Muscle of back (tissue), 13 donors: ENCODE results near the gene OR5I1. TPM values are rescaled to one million over a fixed set of nuclear protein-coding genes. Genes with fewer than 3 reads are reported as not detected.
A peak's percentile ranks its signal among the peaks of the same experiment; 100 is the strongest.
"Not testable (repeated sequence)": the region's sequence is repeated elsewhere in the genome, so short reads cannot be mapped to it uniquely, and the experiment has no call there.

Source experiments
- DNase-seq, 3 donors: peaks; one replicate each; pipeline versions ENCODE4 v3.0.0 to v3.0.0-alpha.2; 2013
- long read RNA-seq, 9 donors: transcript quantifications; one replicate each; lab custom pipeline, GENCODE V29; 2026
- polyA plus RNA-seq, 10 donors: library from polyadenylated mRNA; unstranded; fragments of 120-200 nt; gene quantifications; one replicate each; pipeline ENCODE4 v1.2.1, GENCODE V29; 2013; ENCODE audit not compliant: insufficient read length in 10 of 10

OR5I1 gene
- not detected for polyA plus RNA-seq
- long read RNA-seq, donor 1, result 0 reads
- long read RNA-seq, donor 2, result 0 reads
- long read RNA-seq, donor 3, result 0 reads
- long read RNA-seq, donor 4, result 0 reads
- long read RNA-seq, donor 5, result 0 reads
- long read RNA-seq, donor 6, result 0 reads
- long read RNA-seq, donor 7, result 0 reads
- long read RNA-seq, donor 8, result 0 reads
- long read RNA-seq, donor 9, result 0 reads

DNA sequence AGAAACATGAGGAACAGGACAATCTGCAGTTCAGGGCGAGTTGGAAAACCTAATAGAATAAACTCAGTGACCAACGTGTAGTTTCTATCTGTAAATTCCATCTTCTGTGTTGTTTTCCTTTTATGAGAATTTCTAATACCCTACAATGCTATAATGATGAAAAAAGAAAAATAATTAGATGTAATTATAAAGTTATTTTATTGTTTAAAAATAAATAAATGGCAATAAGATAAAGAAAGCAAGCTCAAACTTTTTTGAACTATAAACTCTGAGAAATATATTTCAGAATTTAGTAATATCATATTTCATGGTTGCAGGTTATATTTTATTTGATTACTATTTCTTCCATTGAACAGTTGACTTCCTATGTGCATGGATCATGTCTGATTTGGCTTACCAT, at the start of gene OR5I1:
OR5I1 (minus strand) TSS at position 101 of the 400 bp plus-strand sequence; CDS start at position 101, 0 bp downstream.
- no peak for DNase-seq

DNA sequence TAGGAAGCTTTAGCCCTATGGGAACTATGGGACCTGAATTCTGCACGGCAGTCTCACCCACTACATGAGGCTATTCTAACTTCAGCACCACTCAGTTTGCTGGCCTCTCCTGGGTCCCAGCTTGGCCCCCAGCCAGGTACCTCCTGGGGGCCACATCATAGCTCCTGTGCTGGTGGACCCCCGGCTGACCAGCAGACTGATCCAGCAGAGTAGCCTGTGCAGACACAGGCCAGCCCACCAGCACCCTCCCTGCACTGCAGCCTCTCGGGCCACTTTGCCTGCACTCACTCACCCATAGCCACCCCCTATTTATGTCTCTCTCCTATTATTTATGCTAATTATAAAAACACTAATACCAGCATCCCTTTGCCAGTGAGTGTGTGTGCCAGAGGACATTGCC, 34.7 kb upstream of the OR5I1 start:
- no peak for DNase-seq

DNA sequence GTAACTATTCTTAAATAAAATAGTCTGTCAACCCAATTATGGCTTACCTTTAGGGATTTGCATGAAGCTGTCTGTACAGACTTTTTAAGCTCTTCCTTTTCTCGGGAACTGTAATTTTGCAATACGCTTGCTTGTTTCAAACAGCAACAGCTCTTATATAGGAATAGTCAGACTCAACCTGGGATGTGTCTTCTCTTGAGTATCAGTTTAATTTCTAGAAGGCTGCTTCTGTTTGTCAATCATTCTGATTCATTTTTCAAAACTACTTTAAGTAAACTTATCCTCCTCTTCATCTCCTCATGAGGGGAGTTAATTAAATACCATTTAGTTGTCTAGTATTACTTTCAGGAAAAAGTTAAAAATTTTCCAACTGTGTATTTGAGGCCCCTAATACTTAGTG, 33.6 kb upstream of the OR5I1 start, which contains the start of gene OR10AG1:
OR10AG1 (minus strand) TSS at position 101 of the 400 bp plus-strand sequence; CDS start at position 63, 38 bp downstream.
- DNase-seq, result no peak

DNA sequence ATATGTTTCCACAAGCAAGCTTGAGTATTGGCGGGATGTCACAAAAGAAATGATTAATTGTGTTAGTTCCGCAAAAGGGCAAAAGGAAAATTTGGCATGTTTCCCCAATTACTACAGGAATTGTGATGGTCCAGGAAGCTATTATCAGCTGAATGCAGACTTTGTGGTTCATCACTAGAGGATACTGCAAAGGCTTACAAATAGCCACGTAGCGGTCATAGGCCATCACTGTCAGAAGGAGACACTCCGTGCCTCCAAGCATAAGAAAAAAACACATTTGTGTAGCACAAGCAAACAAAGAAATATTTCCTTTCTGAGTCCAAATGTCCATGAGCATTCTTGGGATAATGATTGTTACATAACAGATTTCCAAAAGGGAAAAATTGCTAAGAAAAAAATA, 31.7 kb upstream of the OR5I1 start:
- no peak for DNase-seq

DNA sequence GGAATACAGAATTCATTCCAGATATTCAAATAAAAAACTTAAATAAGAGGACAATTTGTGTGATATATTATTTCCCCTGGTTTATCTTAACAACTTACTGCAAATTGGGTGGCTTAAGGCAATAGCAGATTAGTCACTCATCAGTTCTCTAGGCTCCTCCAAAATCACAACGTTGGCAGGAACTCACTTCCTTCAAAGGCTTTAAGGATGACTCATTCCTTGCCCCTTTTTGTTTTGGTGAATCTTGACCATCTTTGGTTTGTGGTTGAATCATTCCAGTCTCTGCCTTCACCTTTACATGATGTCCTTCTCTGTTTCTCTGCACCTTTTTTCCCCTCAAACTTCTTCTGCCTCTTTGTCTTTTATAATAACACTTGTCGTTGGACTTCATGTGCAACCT, 30.2 kb upstream of the OR5I1 start:
- no peak for DNase-seq

DNA sequence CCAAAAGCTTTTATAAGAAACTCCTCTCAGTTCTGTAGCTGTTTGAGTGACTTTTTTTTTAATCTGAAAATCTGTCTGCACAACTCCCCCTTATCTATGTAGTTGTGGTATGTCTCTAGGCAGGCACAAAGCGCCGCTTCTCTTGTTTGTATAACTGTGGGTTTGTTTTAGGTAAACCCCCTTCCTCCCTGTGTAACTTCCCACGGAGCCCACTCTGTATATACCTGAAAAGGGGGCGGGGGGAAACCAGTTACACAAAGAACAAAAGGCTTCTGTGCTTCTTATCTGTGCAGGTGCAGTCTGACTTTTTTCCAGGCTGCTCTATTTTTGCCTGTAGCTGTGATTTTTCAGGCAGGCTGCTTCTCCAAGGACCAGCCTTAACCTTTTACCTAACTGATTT, 20.3 kb upstream of the OR5I1 start:
- no peak for DNase-seq

DNA sequence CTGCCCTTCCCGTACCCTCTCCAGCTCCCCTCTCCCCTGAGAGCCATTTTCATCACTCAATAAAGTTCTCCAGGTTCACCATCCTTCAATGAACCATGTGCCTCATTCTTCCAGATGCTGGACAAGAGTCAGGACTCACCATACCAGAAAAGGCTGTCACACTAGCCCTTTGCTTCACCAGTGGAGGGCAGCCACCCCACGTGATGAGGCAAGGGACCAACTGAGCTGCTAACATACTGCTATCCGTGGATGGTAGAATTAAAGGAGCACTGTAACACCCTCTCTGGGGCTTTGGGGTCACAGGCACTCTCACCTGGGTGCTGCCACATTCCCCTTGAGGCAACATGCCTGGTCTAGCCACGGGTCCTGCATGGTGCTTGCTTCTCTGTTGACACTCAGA, 13.1 kb upstream of the OR5I1 start:
- peak in 1 of 3 donors; percentile 0 for DNase-seq

DNA sequence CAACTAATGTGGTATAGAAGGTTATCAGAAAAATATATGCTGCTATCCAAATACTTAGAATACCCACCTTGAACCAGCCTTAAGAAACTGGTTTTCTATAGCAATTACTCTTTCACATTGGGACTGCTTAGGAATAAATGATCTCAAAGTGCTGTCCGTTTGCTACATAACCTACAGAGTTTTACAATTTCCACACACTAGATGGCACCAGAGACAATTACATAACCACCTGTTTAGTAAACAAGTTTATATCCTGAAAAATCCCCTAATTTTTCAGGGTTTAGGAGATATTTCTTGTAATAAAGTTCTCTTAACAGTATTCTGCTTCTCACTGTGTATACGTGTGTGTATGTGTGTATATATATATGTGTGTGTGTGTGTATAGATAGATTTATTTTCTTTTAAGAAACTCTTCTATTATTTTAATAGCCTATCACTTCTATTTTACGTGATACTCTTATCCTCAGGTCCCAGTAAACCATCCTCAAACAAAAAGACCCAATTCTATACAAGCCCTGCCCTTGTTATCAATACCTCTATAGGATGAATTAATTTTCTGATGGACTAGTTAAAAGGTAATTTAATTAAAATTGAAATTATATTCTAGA, 6.7 kb upstream of the OR5I1 start:
- DNase-seq, result peak; percentile 1 to 17 (median 13)

DNA sequence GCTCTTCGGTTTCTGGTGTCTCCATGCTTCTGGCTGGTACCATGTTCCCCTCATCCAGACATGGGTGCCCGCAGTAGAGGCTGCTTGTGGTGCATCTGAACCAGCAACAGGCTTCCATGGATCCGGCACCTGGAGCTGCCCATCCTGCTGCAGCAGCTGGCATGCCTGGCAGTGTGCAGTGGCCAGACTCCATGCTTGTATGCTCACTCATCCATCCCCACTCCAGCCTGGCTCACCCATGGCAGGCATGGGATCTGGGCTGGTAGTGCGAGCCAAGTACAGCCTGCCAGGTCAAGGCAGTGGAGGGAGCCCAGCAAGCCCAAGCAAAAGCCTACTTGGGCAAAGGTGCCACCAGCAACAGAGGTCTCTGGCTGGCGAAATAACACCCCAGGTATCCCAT, 15.7 kb downstream of the OR5I1 start:
- no peak for DNase-seq

DNA sequence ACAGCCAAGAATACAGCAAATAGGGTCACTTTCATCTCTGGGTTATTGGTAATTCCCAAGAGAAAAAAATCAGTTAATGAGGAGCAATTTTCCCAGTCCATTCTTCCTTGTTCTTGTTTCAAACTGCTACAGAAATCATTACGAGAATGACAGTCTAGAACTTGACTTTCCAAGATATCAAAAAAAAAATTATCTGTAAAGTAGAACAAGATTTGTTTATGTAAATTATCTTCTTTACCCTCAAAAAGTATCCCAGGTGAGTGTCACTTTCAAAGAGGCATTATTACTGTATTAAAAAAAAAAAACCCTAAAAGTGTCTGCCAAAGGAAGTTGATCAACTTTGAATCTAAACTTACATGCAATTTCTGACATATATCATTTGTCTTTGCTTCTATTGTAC, 21.7 kb downstream of the OR5I1 start, which contains the start of gene OR5W2:
OR5W2 (minus strand) TSS at position 101 of the 400 bp plus-strand sequence; CDS start at position 101, 0 bp downstream.
- no peak for DNase-seq

DNA sequence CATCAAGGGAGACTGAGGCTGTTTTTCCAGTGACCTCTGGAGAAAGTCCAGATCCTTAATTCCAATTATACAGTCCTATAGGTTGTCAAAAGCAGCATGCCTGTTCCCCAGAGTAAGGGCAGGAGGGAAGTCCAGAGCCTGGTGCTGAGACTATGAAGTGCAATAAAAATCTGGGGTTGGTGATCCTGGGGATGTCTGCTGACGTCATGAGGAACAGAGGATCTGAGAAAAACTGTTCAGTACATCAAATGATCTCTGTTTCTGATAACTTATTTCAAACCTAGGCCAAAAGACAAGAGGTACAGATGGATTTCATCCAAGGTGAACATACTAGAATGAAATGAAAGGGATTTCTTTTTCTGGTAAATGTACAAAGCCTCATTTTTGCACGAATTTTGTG, 33.9 kb downstream of the OR5I1 start:
- DNase-seq, result no peak

DNA sequence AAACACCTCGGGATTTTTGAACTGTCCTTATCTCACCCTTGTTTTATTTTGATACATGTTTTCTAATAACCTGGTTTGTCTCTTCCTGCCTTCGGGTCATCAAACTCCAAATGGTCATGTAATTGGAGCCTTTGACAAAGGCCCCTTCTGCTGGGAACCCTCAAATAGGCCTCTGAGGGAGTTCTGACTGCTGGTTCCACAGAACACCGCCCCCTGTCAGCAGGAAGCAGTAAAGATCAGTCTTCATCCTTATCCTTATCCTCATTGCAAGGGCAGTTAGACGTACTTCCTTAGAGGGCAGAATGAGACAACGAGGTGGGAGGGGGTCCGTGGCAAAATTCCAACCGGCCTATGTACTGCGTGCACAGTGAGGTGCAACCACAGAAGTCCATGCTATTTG, 41.0 kb downstream of the OR5I1 start:
- no peak for DNase-seq

DNA sequence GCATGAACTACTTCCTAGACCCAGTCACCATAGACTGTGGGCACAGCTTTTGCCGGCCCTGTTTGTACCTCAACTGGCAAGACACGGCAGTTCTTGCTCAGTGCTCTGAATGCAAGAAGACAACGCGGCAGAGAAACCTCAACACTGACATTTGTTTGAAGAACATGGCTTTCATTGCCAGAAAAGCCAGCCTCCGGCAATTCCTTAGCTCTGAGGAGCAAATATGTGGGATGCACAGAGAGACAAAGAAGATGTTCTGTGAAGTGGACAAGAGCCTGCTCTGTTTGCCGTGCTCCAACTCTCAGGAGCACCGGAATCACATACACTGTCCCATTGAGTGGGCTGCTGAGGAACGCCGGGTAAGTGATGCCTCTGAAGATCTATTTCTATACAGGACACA, 50.7 kb downstream of the OR5I1 start:
- not testable (repeated sequence) for DNase-seq

Other genes with a start within 250 kb of the OR5I1 start
- not detected for gene OR5D13, start 163.0 kb downstream of the OR5I1 start, polyA plus RNA-seq
- gene OR5D14, start 140.8 kb downstream of the OR5I1 start, polyA plus RNA-seq, result not detected
- gene OR5L1, start 125.0 kb downstream of the OR5I1 start, polyA plus RNA-seq, result not detected
- gene OR5D18, start 116.8 kb downstream of the OR5I1 start, polyA plus RNA-seq, result not detected
- gene OR5L2, start 109.2 kb downstream of the OR5I1 start, polyA plus RNA-seq, result not detected
- not detected for gene OR5D16, start 97.6 kb downstream of the OR5I1 start, polyA plus RNA-seq
- gene TRIM51, start 53.1 kb downstream of the OR5I1 start, polyA plus RNA-seq, result not detected
- not detected for gene OR5W2, start 21.8 kb downstream of the OR5I1 start, polyA plus RNA-seq
- gene OR10AG1, start 33.5 kb upstream of the OR5I1 start, polyA plus RNA-seq, result not detected
- gene OR5F1, start 58.2 kb upstream of the OR5I1 start, polyA plus RNA-seq, result not detected
- gene OR5AS1, start 91.3 kb upstream of the OR5I1 start, polyA plus RNA-seq, result under 1 TPM in 5 of 10 donors, not detected in 5; 0.03 to 0.05 (median 0.03) TPM
- gene OR8I2, start 156.9 kb upstream of the OR5I1 start, polyA plus RNA-seq, result not detected
- gene OR8H2, start 167.3 kb upstream of the OR5I1 start, polyA plus RNA-seq, result under 1 TPM in 3 of 10 donors, not detected in 7; 0.05 to 0.07 (median 0.05) TPM
- not detected for gene OR8H3, start 186.0 kb upstream of the OR5I1 start, polyA plus RNA-seq
- gene OR8J3, start 203.8 kb upstream of the OR5I1 start, polyA plus RNA-seq, result not detected
- not detected for gene OR8K5, start 223.9 kb upstream of the OR5I1 start, polyA plus RNA-seq
- not detected for gene OR5J2, start 240.2 kb upstream of the OR5I1 start, polyA plus RNA-seq